Activated T-cell treated with anti-CD3 and anti-CD28 coated beads for 4 hours (primary cell): ENCODE data around the gene ABHD1.
"Not testable (repeated sequence)": the region's sequence is repeated elsewhere in the genome, so short reads cannot be mapped to it uniquely, and the experiment has no call there.

Experiments
- DNase-seq: peaks from one replicate; pipeline ENCODE4 v3.0.0-alpha.2; 2020

The ABHD1 gene

DNA sequence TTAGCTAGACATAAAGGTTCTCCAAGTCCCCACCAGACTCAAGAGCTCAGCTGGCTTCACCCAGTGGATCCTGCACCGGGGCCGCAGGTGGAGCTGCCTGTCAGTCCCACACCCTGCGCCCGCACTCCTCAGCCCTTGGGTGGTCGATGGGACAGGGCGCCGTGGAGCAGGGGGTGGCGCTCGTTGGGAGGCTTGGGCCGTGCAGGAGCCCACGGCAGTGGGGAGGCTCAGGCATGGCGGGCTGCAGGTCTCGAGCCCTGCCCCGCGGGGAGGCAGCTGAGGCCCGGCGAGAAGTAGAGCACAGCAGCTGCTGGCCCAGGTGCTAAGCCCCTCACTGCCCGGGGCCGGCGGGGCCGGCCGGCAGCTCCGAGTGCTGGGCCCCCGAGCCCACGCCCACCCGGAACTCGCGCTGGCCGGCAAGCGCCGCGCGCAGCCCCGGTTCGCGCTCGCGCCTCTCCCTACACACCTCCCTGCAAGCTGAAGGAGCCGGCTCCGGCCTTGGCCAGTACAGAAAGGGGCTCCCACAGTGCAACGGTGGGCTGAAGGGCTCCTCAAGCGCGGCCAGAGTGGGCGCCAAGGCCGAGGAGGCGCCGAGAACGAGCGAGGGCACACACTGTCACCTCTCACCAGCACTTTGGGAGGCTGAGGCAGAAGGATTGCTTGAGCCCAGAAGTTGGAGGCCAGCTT, 12.1 kb upstream of the ABHD1 start:
- DNase-seq = not testable (repeated sequence)

DNA sequence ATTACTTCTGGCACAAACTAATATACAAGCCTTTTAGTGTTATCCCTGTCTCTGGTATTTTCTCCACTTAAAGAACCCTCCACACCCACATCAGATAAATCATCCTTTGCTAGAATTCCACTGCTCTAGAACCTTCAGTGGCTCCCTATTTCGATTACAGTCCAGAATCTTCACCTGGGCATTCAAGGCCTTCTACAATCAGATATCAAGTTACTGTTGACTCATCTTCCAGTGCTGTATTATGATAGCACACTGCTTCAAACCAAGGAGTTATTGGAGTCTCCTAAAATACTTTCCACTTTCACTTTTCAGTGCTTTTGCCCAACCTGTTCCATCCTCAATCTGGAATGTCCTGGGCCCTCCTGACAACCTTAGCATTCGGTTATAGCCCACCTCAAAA, 8.1 kb upstream of the ABHD1 start:
- no peak for DNase-seq

DNA sequence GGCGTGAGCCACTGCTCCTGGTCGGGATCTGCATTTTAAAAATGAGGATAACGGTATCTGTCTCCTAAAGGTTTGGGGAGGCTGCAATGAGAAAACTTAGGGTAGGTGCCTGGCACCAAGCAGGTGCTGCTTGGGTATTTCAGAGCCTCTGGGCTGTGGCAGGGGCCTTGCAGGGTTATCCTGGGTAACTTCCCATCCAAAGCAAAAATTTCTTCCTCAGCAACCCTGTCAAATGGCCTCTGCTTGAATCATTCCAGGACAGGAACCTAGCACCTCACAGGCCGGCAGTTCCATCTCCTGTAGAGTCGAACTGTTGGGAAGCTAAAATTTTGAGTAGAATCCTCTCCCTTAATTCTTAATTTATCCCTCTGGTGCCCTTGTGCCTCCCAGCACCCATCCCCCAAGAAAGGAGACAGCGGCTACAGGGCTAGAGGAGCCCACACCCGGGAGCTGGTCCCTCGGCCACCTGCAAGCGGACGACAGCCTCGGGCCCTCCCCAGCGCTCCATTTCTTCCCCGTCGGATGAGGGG, 5.6 kb upstream of the ABHD1 start:
- DNase-seq = no peak

DNA sequence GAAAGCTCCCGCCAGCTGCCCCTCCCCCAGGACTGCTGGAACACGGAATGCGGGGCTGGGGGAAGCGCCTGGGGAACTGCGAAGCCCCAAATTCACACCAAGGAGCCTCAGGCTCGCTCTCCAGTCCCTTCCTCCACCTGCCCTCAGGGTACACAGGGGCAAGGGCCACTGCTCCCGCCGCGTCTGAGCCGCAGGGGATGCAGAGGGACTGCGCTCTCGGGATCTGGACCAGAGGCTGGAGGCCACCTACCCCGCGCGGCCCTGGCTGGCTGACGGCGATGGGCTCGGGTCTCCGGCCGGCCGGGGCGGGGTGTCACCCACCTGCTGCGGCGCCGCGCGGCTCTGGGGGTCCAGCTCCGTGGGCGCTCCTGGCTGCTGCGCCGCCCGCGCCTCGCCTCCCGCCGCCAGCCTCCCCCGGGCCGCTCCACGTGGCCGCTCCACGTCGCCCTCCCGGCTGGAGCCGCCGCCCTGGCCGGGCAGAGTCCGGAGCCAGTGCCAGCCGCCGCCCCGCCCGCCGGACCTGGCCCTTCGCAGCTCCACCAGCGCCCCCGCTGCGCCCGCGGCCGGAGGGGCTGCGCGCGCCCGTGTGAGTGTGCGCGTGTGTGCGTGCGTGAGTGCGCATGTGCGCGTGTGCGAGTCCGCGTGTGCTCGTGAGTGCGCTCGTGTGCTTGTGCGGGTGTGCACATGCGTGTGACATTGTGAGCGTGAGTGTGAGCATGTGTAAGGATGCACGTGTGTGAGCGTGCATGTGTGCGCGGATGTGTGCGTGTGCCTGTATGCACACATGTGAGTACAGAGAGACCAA, 4.9 kb upstream of the ABHD1 start, which contains the start of gene CGREF1:
Gene CGREF1 (minus strand): TSS at position 604 of the 805 bp plus-strand sequence. CDS start 14,762 bp downstream, outside the sequence.
- DNase-seq = no peak

DNA sequence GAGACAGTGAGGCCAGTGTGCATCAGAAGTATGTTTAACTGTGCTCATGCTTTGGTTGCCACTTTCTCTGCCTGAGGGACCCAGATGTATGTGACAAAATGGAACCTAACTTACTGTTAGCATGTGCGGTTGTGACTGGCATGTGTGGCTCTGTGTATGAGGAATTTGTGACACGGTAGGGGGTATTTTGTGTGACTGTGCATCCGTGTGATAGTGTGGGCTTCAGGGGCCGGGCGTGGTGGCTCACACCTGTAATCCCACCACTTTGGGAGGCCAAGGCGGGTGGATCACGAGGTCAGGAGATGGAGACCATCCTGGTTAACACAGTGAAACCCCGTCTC, 4.3 kb upstream of the ABHD1 start:
- DNase-seq = not testable (repeated sequence)

DNA sequence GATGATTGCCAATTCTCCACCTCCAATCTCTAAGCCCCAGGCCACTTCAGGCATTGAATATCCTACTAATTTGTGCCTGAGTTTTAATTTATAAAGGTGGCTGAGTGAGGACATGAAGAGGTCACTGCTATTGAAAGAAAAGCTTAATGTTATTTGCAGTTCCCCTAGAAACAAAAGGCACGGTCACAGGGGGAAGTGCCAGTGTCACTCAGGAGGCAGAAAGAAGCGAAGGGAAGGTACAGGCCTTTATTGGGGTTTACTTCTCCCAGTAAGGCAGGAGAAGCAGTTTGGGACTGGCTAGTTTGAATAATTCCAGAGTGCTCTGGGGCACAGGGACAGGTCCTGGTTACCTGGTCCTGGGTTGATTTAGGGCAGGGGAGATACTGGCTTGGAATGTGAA, 1.7 kb upstream of the ABHD1 start:
- no peak for DNase-seq

DNA sequence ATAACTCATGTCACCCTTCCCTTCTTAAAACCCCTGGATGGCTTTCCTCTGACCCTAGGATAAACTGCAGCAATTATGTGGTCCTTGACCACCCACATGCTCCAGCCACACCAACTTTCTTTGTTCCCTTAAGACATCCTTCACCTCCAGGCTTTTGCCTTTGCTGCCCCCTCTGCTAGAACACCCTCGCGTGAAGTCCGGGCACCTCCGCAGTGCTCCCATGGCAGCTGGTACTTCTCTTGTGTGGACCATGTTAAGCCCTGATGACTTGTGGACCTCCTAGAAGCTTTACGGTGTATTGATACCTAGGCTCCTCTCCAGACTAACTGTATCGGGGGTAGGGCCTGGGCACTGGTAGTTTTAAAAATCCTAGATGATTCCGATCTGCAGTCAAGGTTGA, 824 bp upstream of the ABHD1 start:
- no peak for DNase-seq

DNA sequence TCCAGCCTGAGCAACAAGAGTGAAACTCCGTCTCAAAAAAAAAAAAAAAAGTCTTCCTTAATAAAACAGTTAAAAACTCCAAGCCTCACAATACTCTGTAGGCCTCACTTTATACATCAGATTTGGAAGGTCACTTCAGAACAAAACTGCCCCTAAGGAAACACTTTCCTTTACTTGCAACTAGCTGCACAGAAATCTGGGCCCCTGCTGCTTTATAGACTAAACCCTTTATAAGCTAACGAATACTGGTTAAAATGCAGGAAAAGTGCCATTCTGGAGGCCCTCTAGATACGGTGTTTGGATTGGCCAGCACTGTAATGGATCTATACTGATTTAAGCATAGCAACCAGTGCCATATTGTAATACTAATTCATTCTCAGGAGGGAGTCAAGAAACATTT, 1.5 kb downstream of the ABHD1 start:
- DNase-seq = no peak

DNA sequence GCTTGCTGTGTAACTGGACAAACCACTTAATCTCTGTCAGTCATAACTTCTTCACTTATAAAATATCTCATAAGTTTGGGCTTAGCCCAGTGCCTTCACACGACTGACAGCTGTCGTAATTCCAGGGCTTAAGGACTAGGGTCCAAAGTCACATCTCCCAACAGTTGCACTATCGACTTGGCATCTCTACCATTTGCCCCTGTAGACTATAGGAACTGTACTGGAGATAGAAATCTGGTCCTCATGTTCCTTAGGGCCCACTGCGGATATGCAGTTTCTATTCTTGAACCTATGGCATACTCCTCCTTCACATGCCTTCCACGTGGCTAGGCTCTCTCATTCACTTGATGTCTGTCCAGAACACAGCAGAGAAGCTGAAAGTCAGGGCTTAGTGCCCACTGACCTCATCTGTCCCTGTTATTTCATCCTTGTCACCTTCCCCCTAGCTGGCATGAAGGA, 2.7 kb downstream of the ABHD1 start:
- no peak for DNase-seq

DNA sequence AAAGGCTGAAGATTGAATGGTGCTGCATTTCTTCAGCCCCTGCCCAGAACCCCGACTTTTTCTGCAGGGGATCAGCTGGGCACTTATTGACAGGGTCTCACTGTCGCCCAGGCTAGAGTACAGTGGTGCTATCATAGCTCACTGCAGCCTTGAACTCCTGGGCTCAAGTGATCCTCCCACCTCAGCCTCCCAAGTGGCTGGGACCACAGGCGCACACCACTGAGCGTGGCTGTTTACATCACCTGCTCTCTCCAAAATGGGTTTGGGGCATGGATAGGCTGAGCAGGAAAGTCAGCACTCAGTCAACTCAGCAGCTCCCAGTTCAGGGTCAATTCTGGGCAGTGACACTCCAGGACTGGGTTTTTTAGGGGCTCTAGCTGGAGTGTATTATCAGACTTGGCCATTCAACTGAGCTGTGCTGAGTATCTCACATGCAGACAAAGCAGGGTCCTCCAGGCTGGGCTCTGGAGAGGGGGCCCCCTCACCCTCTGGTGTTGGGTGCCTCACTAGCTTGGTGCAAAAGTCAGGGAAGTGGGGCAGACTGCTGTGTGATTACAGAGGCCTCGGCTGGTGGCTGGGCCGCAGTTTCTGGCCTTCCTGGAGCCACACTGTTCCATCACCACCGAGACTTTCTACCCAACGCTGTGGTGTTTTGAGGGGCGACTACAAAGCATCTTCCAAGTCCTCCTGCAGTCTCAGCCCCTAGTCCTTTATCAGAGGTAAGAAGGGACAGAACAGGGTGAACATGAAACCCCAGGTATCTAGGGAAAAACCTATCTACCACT, 4.5 kb downstream of the ABHD1 start:
- DNase-seq = no peak

DNA sequence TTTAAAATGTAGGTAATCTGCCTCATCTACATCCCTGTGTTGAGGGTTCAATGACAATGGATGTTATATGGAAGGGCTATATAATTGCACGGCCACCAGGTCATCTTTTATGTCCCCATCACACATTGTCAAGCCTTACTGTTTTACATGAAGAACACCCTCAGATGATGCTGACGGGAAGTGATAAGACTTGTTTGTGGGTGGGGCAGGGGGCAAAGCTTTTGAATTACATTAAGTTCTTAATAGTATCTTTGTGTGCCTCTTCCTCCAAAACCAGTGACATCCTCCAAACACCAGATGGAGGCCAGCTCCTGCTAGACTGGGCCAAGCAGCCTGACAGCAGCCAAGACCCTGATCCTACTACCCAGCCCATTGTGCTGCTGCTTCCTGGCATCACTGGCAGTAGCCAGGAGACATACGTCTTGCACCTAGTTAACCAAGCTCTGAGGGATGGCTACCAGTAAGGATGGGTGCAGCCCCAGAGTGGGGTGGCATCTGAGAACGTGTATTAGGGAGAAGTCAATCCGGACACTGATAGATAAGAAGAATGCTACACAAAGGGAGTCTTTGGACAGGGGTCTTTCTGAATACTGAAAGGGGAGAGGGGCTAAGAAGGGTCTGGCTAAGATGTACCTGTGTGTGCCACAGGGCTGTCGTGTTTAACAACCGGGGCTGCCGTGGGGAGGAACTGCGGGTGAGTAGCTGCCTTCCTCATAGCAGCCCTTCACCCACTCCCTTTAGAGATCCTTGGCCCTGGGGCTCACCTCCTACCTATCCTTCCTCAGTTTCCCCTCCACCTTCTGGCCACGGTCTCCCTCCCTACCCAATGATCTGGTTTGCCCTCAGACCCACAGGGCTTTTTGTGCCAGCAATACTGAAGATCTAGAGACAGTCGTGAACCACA, 5.3 kb downstream of the ABHD1 start:
- DNase-seq = no peak

DNA sequence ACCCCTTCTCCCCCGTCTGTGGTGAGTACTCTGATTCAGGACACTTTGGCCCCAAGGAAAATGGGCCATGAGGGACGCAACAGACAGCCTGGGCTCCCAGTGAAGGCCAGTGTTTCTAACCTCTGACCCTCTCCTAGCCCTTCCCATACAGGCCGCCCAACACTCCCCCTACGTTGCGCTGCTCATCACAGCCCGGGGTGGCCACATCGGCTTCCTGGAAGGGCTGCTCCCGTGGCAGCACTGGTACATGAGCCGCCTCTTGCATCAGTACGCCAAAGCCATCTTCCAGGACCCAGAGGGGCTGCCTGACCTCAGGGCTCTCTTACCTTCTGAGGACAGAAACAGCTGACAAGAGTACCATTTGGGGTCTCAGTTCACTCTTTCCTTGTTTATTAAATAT, 6.8 kb downstream of the ABHD1 start:
- no peak for DNase-seq

DNA sequence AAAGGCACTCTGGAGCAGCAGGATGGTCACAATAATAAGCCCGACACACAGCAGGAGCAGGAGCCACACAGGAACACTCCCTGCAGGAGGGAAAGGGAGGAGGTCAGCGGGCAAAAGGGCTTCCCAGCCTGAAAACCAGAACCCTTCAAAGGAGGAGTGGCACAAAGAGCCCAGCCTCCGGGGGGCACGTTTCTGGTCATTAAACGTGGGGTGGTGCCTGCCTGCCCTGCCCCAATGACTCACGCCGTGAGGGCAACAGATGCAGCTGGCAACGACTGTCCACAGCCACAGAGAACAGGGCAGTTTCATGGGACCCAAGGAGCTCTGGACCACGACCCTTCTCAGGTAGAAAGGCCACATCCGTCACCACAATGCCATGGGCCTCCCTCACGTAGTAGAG, 7.8 kb downstream of the ABHD1 start:
- no peak for DNase-seq

DNA sequence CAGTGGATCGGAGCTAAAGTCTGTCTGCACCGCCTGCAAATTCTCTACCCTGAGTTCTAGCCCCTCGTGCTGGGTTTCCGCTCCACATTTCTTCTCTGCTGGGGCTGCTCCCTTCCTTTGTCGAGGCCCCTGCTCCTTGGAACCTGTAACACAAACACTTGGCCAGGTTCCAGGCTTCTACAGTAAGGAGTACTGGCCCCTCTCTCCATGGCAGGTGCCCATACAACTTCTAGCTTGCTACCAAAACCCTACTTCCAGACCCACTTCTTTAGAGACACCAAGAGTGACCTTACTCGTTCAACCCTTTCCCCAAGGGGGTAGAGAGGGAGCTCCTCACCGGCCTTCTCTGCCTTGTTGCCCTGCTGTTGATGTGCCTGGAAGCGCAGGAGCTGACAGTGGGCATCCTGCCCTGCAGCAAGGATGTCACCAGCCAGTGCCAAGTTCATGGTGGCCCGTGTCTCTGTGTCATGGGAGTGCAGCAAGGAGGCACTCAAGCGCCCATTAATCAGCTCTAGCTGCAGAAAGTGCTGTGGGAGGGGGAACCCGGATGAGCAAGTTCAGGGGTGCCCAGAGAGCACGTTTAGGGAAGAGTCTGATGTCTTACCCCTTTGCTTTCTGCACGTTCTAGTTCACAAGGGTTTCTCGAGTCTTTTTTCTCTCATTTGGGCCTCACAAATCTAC, 9.7 kb downstream of the ABHD1 start:
- no peak for DNase-seq

DNA sequence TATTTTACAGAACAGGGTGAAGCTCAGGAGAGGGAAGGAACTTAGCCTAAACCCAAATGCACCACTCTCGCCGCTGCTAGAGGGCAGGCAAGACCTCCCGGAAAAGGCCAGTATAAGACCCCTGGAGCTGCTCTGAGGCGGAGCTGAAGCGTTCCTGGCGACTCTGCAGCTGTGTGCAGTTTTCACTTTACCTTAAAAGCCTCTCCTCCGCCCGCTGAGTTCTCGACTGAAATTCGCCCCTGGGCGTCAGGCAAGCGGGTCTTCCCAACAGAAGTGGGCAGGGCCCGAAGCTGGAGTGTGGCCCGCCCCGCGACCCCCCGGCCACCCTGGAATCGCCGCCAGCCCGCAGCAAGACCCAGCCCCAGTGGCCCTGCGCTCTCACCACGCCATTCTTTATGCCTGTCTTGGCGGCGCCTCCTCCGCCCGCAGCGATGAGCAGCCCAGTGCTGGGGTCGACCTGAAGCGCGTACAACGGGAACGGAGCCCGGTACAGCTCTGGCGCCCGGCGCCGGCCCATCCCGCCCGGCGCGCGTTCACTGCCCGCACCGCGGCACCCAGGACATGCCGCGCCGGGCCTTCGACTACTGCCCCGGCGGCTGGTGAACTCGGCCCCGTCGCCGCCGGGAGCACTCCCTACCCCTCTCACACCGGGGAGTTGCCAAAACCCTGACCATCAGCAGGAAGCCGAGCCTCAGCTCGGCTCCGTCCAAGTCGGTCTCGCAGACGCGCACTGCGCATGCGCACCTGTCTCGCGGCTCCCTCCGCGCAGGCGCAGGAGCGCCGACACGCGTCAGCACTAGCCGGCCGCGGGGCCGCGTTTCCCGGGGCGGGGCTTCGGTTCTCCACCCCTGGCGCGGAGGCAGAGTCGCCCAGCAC, 10.5 kb downstream of the ABHD1 start, which contains the start of gene PREB:
Gene PREB (minus strand): TSS at position 732 of the 876 bp plus-strand sequence. CDS start 215 bp downstream, at position 517.
- DNase-seq = peak; percentile 97

DNA sequence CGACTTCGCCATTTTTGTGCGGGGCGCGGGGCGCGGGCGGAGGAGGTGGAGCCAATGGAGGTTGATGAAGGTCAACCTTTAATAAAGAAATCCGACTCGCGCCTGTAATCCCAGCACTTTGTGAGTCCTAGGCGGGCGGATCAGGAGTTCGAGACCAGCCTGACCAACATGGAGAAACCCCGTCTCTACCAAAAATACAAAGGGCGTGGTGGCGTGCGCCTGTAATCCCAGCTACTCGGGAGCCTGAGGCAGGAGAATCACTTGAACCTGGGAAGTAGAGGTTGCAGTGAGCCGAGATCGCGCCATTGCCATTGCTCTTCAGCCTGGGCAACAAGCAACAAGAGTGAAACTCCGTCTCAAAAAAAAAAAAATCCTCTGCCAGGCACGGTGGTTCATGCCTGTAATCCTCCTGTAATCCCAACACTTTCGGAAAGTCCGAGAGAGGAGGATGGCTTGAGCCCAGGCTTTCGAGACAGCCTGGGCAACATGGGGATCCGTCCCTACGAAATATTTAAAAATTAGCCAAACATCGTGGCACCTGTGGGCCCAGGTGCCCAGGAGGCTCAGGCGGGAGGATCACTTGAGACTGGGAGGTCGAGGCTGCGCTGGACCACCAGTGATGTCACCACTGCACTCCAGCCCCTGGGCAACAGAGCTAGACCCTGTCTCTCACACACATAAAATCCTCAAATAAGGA, 11.3 kb downstream of the ABHD1 start:
- DNase-seq = no peak

DNA sequence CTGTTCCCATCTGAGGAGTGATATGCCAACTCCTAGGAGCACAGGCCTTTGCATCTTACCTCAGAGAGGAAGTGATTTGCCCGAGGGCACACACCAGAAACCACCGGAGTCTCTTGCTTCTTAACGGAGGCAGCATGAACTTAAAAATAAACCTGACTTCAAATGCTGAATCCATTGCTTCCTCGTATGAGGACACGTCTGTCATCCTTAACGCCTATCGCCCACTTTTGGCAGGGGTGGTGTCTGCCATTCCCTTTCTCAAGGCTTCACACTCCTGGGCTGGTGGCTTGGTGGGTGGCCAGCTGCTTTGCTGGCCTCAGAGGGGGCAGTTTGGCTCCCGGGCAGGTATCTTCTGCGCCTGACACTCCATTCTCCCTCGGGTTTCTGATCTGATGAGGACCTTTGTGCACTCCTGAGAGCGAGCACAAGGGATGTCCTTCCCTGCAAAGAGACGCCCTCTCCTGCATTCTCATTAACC, 11.9 kb downstream of the ABHD1 start:
- DNase-seq = no peak

DNA sequence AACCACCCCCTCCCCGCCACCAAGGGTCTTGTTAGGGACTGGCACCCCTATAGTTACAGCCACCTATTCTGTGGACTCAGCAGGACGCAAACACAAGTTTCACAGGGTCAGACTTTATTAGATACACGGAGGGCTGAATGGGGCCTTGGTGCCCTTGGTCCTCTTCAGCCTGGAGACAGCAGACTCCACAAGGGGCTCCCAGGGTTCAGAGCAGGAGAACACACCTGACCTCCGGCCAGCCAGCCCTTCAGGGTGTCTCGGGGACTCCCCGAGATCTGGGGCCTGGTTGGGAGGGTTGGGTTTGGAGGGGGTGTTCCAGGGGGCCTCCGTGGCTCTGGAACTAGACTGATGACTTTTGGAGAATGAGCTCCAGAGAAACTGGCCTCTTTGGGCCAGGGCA, 13.1 kb downstream of the ABHD1 start:
- DNase-seq = no peak

DNA sequence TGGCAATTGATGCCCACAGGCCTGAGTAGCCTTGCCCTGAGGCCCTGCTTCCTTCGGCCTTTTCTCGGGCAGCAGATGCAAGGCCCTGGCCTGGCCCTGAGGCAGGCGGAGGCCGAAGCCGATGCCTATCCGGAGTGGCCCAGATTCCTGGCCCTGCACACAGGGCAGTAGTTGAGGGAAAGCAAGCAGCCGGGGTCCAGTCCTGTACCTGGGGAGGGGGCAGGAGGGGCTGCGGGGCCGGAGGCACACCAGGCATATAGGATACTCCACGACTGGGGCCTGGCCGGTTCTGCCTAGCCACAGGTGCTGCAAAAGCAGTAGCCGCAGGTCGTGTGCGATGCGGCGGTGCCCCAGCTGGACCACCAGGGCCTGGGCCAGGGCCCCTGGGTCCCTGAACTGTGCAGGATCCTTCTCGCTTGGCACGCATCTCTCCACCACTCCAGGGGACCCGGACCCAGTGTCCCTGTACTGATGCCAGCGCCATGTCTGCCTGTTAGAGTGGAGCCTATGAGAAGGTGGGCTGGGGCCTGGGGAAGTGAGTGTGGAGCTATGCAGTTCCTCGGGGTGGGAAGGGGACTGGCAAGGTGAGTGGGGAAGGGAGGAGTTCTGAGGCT, 13.8 kb downstream of the ABHD1 start:
- no peak for DNase-seq
